HG03460 (cell line): ENCODE results near the gene DNAH8.

Experiments
- ATAC-seq: cut with Tn5 transposase; IDR thresholded peaks from one replicate; pipeline ENCODE4 v1.9.1; 2021; ENCODE audit not compliant: unreplicated experiment

The DNAH8 gene

DNA sequence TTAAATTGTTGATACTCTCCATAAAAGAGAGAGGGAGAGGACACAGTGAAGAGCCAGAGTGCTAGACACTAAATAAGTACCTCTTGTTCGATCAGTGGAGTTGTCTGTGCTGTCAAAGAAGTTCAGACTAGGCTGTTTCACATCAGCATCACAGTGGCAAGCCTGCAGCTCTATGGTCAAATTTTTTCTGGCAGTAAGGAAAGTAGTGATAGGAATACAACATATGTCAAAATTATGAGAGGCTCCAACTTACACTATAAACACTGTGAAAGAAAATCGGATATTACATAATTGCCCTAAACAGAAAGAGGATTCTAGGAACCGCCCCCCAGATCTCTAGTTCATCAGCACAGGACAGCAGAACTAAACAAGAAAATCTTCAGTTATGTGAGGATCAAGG is 23.1 kb downstream of the DNAH8 start:
- no peak for ATAC-seq

- no peak for ATAC-seq
Measured at GRCh38 chr6:38739532-38739931, 24.4 kb downstream of the DNAH8 start.

DNA sequence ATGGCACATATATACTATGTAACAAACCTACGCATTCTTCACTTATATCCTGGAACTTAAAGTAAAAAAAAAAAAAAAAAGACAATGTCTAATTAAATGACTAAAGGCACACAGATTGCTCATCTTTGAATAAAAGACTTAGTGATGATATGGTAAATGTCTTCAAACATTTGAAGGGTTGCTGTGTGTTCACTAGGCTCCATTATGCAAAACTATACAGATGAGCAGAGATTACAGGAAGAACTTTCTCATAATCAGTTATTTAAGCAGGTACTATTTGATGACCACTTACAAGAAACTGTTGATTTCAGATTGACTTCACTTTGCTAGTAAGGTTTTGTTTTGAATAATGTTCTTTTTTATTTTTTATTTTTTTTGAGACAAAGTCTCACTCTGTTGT is 34.4 kb downstream of the DNAH8 start:
- ATAC-seq, result no peak

- ATAC-seq, result no peak
Measured at GRCh38 chr6:38750968-38751615, 36.0 kb downstream of the DNAH8 start.

DNA sequence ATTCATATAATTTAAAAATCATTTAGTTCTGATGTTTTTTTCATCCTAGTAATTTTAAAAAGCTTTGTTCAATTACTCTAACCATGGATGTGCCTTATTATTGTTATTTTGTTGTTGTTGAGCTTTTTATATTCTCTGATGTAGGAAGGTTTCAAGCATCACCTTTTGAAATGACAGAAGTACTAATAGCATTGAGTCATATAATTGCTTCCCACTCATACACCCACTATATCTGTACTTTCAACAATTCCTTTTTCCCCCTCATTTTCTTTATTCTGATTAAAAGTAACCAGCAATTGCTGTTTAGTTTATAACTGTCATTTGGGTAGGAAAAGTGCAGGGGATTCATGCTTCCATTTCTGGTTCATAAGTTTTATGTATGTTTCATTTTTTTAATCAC is 38.6 kb downstream of the DNAH8 start:
- ATAC-seq, result no peak

GRCh38 chr6:38755207-38755606 is 40.1 kb downstream of the DNAH8 start:
- no peak for ATAC-seq

- no peak for ATAC-seq
Measured at GRCh38 chr6:38755874-38756273, 40.8 kb downstream of the DNAH8 start.

GRCh38 chr6:38760097-38760496 is 45.0 kb downstream of the DNAH8 start:
- ATAC-seq, result no peak

DNA sequence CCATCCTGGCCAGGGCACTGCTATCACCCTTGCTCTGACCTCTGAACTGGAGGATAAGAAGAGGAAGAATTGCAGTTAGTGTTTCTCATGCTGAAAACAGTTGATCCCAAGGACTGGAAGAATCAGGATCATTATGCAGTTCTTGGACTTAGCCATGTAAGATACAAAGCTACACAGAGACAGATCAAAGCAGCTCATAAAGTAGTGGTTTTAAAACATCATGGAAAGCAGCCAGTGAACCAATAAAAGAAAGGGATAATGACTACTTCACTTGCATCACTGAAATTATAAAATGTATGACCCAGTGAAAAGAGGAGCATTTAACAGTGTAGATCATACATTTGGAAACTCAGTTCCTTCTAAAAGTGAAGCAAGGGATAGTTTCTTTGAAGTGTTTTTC is 47.7 kb downstream of the DNAH8 start:
- ATAC-seq, result no peak

DNA sequence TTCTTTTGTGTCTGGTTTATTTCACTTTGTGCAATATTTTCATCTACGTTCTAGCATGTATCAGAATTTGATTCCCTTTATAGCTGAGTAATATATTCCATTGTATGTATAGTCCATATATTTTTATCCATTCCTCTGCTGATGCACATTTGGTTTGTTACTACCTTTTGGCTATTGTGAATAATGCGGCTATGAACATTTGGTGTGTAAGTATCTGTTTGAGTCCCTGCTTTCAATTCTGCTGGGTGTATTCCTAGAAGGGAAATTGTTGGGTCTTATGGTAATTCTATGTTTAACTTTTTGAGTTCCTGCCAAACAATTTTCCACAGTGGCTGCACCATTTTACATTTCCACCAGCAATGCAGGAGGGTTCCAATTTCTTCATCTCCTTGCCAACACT is 52.4 kb downstream of the DNAH8 start:
- no peak for ATAC-seq

DNA sequence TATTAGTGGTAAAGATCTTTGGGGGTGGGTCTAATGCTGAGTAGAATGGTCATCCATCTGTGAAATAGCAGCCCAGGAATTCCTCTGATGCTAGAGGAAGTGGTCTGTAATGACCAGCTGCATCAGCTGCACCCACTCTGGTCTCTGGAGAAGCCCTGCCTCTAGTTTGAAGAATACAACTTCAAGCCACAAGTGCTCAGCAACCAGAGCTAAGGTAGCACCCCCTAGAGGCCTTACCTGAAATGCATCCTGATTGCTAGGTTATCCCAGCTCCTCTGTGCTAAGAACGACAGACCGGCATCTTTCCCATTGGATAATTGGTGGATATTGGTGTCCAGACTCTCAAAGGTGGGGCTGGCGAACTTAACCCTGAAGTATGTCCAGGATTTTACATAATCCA is 58.2 kb downstream of the DNAH8 start:
- no peak for ATAC-seq

DNA sequence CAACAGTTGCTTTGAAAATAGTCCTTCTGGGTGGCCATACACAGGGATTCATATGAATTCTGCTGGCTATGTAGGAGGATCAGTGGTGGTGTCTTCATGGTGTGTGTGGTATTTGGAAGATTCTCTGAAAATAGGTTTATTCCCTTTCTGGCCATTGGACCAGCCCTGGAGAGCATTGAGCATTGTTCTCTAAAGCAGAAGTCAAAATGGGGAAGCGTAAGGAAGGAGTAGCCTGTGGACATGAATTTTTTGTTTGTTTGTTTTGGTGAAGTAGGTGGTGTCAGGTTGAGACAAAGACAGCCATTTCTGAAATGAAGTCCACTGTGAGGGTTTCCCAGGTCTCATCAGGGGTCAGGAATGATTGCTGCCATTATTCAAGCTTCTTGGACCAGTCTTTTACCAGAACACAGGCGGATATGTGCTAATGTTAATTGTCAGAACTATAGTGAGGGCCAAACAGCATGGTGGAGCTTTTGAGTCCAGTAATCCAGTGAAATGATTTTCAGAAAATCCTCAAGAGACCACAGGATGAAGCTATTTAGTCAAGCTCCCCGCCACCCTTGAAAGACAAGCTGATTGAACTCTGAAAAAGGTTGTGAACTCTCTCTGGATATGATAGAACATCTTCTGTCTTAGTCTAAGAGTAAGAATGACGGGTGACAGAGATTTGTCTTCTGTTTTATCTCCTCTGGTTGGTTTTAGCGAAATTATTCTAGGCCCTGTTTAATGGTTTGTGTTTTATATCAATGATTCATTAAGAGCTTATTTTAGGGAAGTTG is 60.0 kb downstream of the DNAH8 start:
- ATAC-seq, result no peak

DNA sequence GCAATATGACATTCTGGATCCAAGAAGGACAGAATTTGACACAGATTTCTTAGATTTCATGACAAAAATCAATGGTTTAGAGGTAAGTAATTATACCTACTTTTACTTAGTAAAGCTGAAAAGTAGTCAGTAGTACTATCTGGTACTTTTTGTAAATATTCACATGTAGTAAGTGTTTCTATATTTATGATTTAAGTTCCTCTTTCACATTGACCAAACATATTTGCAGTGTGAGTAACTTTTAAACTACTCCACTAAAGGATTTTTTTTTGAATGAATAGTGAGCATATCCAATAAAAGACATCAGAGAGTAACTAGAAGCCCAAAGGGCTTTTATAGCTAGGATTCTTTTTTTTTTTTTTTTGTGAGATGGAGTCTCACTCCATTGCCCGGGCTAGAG is 60.8 kb downstream of the DNAH8 start:
- ATAC-seq, result peak; percentile 65

- no peak for ATAC-seq
Measured at GRCh38 chr6:38776515-38776914, 61.4 kb downstream of the DNAH8 start.

- ATAC-seq, result no peak
Measured at GRCh38 chr6:38779310-38780062, 64.4 kb downstream of the DNAH8 start.

DNA sequence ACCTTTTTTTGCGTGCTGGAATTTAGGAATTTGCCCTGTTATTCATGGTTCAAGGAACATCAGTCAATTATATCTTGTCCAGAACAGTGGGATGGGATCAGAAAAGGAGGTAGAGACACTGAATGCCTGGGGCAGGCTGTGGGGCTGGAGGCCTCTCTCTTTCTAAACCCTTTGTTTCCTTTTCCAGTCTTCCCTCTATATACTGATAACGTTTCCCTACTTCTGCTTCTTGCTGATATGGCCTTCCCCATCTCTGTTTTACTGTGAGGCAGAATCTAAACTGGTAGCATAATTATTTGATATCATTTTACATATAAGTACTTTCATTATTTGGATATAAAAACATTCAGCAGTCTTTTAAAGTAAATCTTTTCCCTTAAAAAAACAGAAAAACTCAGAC is 67.5 kb downstream of the DNAH8 start:
- no peak for ATAC-seq

- ATAC-seq, result no peak
Measured at GRCh38 chr6:38783443-38784228, 68.5 kb downstream of the DNAH8 start.

DNA sequence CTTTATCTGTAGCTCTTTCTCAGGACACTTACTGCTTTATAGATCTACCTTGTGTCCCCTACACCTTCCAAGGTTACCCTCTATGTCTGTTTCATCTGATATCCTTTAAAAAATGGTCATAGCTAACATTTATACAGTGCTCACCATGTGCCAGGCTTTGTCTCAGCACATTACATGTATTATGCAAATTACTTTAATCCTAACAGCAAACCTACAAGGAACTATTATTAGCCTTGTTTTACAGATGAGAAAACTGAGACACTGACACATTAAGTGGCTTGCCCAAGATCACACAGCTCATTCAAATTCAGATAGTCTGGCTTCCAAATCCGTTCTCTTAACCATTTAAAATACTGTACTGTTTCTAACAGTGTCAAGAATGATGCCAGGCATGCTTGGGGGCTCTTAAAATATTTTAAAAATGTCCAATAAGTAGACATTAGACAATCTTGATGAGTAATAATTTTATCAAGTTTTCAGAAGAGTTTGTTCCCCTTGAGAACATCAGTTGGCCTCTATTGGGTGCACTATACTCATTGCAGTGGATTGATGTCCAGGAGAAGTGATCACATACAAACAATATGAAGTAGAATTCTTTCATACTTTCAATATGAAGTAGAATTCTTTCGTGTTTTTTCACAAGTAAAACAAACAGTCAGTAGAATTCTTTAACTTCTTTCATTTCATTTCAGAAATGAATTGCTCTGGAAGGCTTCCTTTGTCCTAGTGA is 69.6 kb downstream of the DNAH8 start:
- no peak for ATAC-seq

- ATAC-seq, result no peak
Measured at GRCh38 chr6:38786486-38786885, 71.4 kb downstream of the DNAH8 start.

DNA sequence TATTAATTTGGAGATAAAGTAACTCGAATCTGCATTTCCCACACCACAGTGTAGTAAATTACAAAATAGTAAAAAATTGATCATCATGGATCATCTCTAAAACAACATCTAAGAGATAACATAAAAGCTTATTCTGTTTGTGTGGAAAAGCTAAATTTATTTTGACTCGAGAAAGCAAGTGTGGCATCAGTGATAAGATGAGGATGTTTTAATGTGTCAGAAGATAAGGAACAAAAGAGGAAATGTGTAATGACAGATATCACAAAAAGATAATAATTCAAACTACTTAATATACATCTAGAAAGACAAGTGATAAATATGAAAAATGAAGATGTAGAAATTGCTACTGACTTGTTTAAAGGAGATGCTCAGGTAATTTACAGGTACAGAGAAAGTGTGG is 74.1 kb downstream of the DNAH8 start:
- no peak for ATAC-seq

DNA sequence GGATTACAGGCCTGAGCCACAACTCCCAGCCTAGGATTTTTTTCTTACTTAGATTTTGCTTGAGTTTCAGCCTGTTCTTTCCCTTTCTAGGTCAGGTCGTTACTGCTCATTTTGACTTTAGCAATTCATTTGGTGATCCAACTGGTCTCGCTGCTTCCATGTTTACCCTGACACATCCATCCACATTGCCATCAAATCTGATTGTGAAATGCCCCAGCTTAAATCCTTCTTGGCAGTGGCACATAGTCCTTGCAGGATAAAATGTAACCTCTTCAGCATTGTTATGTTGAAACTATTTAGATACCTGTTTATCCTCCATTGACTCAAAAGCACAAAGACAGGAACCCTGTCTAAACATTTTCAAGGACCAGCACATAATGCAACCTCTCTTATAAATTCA is 77.2 kb downstream of the DNAH8 start:
- ATAC-seq, result no peak
